ENCODE measurements around the gene STK32A.

GRCh38 chr5:147387109-147387508 lies 152.3 kb downstream of the STK32A start:
- no peak for TF ChIP-seq CTCF (IDR thresholded peaks at IDR 0.05)
- no peak for TF ChIP-seq POLR2A (IDR thresholded peaks at IDR 0.05)

Data from heart left ventricle (tissue), 13 donors.